Measurements from ENCODE around the gene TPP2.

GRCh38 chr13:102683637-102684036 is 86.9 kb downstream of the TPP2 start:
- TF ChIP-seq CTCF (IDR thresholded peaks at IDR 0.05) (no peak), ZFX (IDR thresholded peaks at IDR 0.05; ENCODE audit: borderline replicate concordance) (no peak)
